IMR-90 (cell line): ENCODE data around the gene BCL2L1. TPM values are rescaled to one million over a fixed set of nuclear protein-coding genes. Genes with fewer than 3 reads are reported as not detected.

Experiments used
- BHLHE40 ChIP-seq: fragments of 150-350 bp; IDR thresholded peaks from 2 replicates; pipeline ENCODE4 v1.6.1; 2016; ENCODE audit warnings: mild to moderate bottlenecking, low read depth, low read length
- POLR2A ChIP-seq: IDR thresholded peaks from 2 replicates; pipeline ENCODE4 v1.6.1; 2012; ENCODE audit warnings: mild to moderate bottlenecking, low read depth, low read length
- RCOR1 ChIP-seq: IDR thresholded peaks from 2 replicates; pipeline ENCODE4 v1.6.1; 2012; ENCODE audit warnings: mild to moderate bottlenecking, low read length, improper control_type of control experiment; ENCODE audit not compliant: insufficient replicate concordance
- polyA plus RNA-seq, 3 experiments: library from polyadenylated mRNA; depleted of rRNA; stranded (reverse); fragments of >200 nt; gene quantifications; 2 replicates each; pipeline ENCODE4 v1.2.3, GENCODE V29; 2012; ENCODE audit warnings: low replicate concordance in 1 of 3
- total RNA-seq: library from RNA; depleted of rRNA; stranded (reverse); fragments of >200 nt; gene quantifications from 2 replicates; pipeline ENCODE4 v1.2.3, GENCODE V29; 2012

BCL2L1 gene
- total and polyA plus RNA-seq, 2 of the 4 experiments (the other 2 are of a cell fraction) = 40.2 to 41.9 TPM

GRCh38 chr20:31679357-31680285 lies 43.0 kb downstream of the BCL2L1 start (continued):
- TF ChIP-seq RCOR1 = no peak
- no peak for TF ChIP-seq BHLHE40
- no peak for TF ChIP-seq POLR2A
